HG02852 (cell line): Measurements from ENCODE around the gene TNFAIP2.

Source experiments
- ATAC-seq: cut with Tn5 transposase; IDR thresholded peaks from one replicate; pipeline ENCODE4 v1.9.1; 2021; ENCODE audit warnings: mild to moderate bottlenecking, moderate library complexity; ENCODE audit not compliant: unreplicated experiment

Gene TNFAIP2

DNA sequence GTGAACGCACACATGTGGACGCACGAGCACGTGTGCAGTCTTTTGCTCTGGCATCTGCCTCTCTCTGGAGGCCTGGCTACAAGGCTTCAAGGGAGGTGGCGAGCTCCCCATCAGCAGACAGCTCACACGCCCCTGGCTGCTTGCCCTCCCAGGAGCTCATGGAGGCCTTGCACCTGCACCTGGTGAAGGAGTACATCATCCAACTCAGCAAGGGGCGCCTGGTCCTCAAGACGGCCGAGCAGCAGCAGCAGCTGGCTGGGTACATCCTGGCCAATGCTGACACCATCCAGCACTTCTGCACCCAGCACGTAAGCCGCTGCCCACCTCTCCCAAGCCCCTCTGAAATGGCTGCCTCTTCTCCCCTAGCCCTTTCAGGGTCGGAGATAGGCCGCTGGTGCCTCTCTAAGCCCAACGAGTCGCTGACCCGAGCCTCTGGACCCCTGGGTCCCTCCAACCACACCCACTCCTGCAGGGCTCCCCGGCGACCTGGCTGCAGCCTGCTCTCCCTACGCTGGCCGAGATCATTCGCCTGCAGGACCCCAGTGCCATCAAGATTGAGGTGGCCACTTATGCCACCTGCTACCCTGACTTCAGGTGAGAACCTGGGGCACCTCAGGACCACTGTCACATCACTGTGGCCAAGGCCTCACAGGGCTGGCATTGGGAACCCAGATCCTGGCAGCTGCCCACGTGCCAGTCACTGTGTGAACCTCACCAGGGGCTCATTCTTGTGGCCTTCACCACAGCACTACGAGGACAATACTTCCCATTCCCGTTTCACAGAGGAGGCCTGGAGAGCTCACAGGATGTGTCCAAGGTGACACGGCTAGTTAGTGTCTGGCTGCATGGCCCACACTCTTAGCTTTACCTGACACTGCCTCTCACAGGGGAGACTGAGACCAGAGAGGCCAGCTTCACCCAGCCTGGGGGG is 10.2 kb downstream of the TNFAIP2 start:
- no peak for ATAC-seq

DNA sequence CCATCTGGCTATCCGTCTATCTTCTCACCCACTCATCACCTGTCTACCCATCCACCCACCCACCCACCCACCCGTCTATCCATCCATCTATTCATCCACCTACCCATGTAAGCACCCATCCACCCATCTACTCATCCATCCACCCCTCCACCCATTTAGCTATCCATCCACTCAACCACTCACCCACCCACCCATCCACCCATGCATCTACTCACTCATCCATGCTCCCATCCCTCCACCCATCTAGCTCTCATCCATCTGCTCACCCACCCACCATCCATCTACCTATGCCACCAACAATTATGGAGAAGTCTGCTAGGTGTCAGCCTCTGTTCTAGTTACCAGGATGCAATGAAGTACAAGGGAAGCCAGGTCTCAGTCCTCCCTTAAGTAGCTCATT is 11.1 kb downstream of the TNFAIP2 start:
- ATAC-seq, result no peak

GRCh38 chr14:103134919-103135318 is 11.7 kb downstream of the TNFAIP2 start:
- no peak for ATAC-seq

GRCh38 chr14:103135333-103136260 is 12.3 kb downstream of the TNFAIP2 start:
- ATAC-seq, result no peak

DNA sequence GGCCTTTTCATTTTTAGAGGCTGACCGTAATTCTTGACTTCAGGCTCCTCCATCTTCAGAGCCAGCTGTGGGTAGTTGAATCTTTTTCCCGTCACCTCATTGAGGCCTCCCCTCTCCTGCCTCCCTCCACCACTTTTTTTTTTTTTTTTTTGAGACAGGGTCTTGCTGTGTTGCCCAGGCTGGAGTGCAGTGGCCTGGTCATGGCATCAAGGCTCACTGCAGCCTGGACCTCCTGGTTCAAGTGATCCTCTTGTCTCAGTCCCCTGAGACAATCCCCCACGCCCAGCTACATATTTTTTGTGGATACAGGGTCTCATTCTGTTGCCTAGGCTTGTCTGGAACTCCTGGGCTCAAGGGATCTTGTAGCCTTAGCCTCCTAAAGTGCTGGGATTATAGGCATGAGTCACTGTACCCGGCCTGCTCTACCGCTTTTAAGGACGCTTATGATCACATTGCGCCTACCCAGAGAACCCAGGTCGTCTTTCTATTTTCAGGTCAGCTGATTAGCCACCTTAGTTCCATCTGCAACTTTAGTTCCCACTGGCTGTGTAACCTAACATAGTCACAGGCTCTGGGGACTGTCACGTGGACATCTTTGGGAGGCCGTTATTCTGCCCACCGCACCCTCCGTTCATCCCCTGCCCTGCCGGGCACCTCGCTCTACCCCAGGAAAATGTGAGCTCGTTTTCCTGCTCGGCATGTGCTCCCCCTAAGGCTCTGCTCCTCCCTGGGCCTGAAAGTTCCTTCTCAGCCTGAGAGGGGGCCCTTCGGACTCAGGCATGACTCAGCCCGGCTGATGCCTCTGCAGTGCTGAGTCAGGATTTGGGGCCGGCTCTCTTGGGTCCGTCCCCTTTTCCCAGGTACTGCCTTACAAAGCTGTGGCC is 13.4 kb downstream of the TNFAIP2 start:
- no peak for ATAC-seq

GRCh38 chr14:103137689-103138300 is 14.5 kb downstream of the TNFAIP2 start:
- ATAC-seq, result no peak

DNA sequence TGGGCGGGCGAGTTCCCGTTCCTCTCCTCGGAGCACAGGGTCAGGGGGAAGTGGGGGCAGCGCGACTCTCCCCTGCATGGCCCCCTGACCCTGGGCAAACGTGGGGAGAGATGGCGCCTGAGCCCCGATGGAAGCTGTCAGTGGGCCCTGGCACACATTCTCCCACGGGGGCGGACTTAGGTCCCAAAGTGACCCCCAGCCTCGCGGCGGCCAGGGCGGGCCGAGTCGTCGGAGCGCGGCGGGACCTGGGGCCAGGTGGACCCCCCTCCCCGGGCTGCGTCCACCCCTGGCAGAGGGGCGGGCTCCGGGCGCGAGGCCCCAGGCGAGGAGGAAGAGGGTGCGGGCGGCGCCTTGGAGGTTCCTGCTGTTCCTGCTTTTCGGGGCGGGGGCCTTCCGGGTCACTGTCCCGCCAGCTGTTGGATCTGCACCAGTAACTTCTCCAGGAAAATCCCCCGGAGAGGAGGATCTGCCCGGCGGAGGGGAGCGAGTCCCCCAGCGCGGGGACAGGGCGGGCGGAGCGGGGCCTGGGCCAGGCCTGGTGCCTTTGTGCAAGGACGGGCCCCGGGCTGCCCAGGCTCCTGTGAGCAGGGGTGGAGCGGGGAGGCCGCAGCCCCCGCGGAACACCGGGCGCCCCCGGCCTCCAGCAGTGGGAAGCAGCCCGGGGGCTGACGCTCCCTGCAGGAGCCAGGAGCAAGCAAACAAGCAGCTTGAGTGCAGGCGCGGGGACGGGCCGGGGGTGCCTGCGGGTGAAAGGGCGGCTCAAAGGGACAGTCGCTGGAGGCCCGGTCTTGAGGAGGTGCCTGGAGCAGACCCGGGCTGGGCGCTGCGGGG is 15.3 kb downstream of the TNFAIP2 start:
- no peak for ATAC-seq

- ATAC-seq, result no peak
These were observed 16.1 kb downstream of the TNFAIP2 start for GRCh38 chr14:103139132-103140025.

DNA sequence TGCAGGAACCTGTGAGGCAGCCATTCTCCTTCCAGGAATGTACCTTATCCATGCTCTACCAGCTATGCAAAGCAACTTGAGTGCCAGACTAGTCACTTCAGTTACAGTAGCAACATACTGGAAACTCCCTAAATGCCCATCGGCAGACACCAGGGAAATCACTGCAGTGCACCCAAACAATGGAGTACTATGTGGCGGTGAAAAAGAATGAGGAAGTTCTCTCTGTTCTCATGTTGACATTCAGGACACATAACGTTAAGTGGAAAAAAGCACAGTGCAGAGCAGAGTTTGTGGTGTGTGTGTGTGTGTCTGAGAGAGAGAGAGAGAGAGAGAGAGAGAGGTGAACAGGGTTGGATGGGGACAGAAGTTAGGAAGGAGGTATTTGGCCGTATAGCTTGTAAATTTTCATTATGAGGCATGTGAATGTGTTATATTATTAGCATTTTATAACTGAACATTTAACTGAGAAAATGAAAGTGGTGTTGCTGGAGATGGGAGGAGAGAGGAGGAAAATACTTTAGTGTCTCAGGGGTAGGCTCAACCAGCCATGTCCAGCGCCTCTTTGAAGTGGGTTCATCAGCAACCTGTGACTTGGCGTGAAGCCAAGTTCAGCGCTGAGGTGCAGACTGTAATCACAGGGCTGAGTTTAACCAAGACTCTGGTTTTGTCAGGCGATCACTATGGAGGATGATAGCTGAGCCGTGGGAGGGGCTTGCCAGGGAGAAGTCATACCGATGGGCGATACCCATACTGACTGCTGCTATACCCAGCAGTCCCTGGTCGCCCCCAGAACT is 17.3 kb downstream of the TNFAIP2 start:
- ATAC-seq, result peak; percentile 62

DNA sequence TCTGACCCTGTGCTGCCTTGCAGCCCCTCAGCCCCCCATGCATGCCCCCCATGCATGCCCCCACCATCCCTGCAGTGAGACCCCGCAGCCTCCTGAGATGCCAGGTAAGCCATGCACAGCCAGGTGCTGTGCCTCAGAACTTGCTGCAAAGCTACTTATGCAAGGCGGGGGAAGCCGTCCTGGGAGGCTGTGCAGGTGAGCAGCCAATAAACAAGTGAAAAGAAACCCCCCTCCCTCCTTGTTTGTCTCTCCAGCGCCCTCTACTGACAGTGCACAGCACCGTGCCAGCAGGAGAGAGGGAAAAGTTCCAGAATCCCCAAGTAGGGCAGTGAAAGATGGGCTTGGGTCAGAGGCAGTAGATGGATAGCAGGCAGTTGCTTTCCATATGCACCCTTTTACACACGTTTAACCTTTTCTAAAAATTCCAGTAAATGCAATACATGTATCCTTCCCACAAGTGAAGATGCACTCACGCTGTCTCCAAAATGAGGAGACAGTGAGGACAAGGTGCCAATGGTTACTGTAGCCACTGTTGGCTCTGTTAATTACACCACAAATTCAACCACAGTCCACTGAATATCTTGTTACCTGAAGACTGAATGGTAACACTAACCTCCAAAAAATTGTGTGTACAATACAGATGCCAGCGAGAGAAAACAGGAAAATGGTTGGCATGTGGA is 18.0 kb downstream of the TNFAIP2 start:
- ATAC-seq, result no peak

- no peak for ATAC-seq
These were observed 18.8 kb downstream of the TNFAIP2 start for GRCh38 chr14:103142026-103142425.

- ATAC-seq, result no peak
These were observed 19.6 kb downstream of the TNFAIP2 start for GRCh38 chr14:103142721-103143302.

- no peak for ATAC-seq
These were observed 20.2 kb downstream of the TNFAIP2 start for GRCh38 chr14:103143506-103143905.

- no peak for ATAC-seq
These were observed 20.8 kb downstream of the TNFAIP2 start for GRCh38 chr14:103144085-103144484.

GRCh38 chr14:103146141-103146709 is 23.0 kb downstream of the TNFAIP2 start:
- ATAC-seq, result no peak
